ENCODE results near the gene LMNTD2. TPM values are rescaled to one million over a fixed set of nuclear protein-coding genes. Genes with fewer than 3 reads are reported as not detected.
"Not testable (repeated sequence)": the region's sequence is repeated elsewhere in the genome, so short reads cannot be mapped to it uniquely, and the experiment has no call there.

The LMNTD2 gene
- total RNA-seq, 1 experiment from 2014 or later, result 2.0 TPM

DNA sequence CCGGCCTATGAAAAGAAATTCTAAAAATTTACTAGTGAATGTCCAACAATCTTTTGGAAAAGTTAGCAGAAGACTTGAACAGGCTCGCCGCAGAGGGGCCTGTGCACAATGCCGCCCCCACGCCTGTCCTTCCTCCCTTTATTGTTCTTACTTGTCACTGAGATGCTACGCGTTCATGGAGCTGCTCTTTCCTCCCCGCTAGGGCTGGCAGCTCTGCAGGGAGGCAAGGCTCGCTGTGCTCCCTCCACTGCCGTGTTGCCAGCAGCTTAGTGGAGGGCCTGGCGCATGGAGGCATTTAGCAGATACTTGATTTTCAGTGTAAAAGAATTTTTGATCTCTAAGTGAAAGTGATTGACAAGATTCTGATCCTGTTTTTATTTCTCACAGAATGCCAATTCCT is 30.5 kb upstream of the LMNTD2 start:
- peak; percentile 68 for DNase-seq (ENCODE audit: low spot score)
- in situ Hi-C loops (cut with HindIII; ENCODE audit: low sequenced_read_pairs), result no loop called here

DNA sequence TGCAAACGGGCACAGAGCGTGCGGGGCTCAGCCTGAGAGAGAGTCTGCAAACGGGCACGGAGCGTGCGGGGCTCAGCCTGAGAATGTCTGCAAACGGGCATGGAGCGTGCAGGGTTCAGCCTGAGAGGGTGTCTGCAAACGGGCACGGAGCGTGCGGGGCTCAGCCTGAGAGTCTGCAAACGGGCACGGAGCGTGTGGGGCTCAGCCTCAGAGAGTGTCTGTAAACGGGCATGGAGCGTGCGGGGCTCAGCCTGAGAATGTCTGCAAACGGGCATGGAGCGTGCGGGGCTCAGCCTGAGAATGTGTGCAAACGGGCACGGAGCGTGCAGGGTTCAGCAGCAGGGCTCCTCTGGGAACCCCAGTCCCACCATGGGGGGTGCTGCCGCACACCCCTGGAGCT is 29.3 kb upstream of the LMNTD2 start:
- DNase-seq (ENCODE audit: low spot score), result no peak
- in situ Hi-C loops (cut with HindIII; ENCODE audit: low sequenced_read_pairs), result no loop called here

DNA sequence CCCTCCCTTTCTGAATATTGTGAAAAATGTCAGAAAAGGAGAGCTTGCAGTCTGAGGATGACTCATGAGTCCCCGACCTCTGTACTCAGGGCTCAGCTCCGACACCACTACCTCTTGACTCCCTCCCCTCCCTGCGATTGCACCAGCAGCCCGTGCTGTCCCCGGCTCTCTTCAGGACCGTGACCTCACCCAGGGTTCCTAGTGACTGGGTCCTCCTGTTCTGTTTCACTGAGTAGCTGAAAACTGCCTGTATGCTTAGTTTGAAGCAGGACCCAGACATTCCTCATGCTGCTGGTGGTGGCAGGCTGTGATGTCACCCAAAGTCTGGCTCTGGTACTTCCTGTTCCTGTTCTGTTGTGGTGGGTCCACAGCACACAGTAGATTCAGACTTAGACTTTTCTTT is 27.4 kb upstream of the LMNTD2 start:
- DNase-seq (ENCODE audit: low spot score), result no peak
- in situ Hi-C loops (cut with HindIII; ENCODE audit: low sequenced_read_pairs), result no loop called here

- DNase-seq (ENCODE audit: low spot score), result no peak
- in situ Hi-C loops (cut with HindIII; ENCODE audit: low sequenced_read_pairs), result no loop called here
Observed at GRCh38 chr11:587546-587945, 27.0 kb upstream of the LMNTD2 start.

DNA sequence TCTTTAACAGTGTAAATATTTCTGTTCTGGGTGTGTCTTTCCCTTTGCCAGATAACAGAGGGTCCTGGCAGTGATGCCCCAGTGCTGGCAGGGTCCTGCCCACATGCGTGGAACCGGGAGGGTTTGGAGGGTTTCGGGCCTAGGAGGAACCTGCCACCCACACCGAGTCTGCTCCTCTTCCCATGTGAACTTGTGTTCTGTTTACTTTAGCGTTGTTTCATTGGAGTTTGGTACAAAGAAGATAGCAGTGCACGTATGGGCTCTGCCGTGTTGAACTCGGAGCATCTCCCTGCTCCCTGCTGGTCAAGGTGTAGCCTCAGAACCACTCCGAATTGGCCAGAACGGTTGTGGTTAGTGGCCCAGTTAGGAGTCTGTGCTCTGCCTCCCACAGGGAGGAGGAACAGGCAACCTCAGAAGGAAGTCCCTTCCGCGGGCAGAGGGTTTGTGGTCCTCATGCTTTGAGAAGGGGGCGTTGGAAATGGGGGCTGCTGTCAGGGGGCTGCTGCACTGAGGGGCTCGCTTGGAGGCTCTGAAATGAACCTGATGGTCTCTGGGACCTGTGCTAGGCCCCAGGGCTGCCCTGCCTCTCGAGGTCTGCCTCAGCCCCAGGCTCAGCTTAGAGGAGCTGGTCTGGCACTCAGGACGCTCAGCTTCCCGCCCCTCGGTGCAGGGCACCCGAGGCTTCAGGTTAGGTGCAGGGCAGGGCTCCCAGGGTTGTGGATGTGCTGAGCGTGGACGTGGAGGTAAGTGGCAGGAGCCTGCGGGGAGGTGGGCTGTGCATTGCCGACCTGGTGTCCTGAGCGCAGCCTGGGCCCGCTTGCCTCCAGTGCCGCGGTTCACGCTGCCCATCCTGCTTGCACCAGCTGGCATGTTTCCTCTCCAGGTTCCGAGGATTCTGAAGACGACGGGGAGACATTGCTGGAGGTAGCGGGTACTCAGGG is 26.1 kb upstream of the LMNTD2 start:
- no peak for DNase-seq (ENCODE audit: low spot score)
- in situ Hi-C loops (cut with HindIII; ENCODE audit: low sequenced_read_pairs), result no loop called here

GRCh38 chr11:584287-584686 is 23.7 kb upstream of the LMNTD2 start:
- in situ Hi-C loops (cut with HindIII; ENCODE audit: low sequenced_read_pairs), result no loop called here
- DNase-seq (ENCODE audit: low spot score), result no peak

GRCh38 chr11:581752-582151 is 21.2 kb upstream of the LMNTD2 start:
- DNase-seq (ENCODE audit: low spot score), result peak; percentile 63
- in situ Hi-C loops (cut with HindIII; ENCODE audit: low sequenced_read_pairs), result no loop called here

GRCh38 chr11:581342-581741 is 20.8 kb upstream of the LMNTD2 start:
- in situ Hi-C loops (cut with HindIII; ENCODE audit: low sequenced_read_pairs), result no loop called here
- DNase-seq (ENCODE audit: low spot score), result peak; percentile 55

DNA sequence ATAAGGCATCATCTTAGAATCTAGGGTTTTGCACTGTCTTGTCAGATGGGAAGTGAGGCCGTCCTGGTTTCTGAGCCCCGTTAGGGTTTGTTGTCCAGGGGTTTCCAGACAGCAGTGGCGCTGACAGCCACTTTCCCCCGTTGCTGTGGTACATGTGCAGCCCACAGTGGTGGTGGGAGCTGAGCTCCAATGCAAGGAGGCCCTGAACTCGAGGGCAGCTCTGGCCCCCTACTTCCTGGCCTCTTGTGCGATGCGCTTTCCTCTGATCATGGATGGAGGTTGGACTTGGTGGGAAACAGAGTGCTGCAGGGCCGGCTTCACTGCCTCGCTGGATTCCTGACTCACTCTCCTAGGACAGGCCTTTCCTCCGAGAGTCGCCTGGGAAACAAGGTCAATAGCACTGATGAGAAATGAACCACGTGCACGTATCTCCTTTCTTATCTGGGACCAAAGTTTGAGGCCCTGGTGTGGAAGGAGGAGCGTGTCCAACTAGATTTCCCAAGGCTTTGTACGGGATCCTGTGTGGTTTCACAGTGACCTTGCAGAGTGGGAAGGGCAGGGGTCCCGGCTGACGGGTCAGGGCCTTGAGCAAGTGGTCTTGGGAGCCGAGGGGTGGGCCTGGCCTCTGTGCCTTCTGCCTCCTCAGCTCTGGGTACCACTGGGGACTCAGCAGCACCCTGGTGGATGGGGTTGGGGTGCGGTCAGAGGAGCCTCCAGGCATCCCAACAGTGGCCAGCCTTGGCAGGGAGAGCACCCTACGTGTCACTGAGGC is 19.5 kb upstream of the LMNTD2 start:
- DNase-seq (ENCODE audit: low spot score), result no peak
- in situ Hi-C loops (cut with HindIII; ENCODE audit: low sequenced_read_pairs), result no loop called here

DNA sequence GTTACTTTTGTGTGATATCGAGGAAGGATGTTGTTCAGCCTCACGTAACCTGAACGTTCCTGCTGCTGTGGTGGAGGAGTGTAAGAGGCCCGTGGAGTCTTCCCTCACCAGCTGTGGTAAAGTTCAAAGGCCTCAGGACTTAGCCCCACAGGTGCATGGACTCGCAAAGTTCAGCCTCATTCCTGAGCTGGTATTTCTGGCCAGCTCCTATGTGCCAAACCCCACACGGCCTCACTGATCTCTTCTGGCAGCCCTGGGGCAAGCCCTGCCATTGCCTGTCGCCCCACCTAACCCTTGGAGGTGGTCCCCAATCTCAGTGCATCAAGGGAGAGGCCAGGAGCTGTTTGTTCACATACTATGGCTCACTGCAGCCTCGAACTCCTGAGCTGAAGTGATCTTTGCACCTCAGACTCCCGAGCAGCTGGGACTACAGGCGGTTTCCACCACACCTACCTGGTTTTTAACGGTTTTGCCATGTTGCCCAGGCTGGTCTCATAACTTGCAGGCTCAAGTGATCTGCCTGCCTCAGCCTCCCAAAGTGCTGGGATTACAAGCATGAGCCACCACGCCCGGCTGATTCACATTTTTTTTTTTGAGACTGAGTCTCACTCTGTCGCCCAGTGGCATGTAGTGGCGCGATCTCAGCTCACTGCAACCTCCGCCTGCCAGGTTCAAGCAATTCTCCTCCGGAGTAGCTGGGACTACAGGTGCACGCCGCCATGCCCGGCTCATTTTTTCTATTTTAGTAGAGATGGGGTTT is 17.9 kb upstream of the LMNTD2 start:
- in situ Hi-C loops (cut with HindIII; ENCODE audit: low sequenced_read_pairs), result no loop called here
- DNase-seq (ENCODE audit: low spot score), result no peak

DNA sequence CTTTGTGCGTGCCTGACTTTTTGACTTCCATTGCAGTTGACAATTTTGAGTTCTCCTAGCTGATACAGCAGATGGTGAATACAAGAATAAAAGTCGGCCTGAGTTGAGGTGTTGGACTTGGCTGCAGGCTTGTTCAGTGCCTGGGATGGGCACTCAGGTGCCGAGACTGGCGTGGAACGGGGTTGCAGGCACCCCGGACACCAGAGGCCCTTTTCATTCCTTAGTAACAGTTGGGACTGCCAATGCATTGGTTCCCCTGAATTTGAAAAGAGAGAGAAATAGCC is 17.0 kb upstream of the LMNTD2 start:
- DNase-seq (ENCODE audit: low spot score), result no peak
- in situ Hi-C loops (cut with HindIII; ENCODE audit: low sequenced_read_pairs), result no loop called here

DNA sequence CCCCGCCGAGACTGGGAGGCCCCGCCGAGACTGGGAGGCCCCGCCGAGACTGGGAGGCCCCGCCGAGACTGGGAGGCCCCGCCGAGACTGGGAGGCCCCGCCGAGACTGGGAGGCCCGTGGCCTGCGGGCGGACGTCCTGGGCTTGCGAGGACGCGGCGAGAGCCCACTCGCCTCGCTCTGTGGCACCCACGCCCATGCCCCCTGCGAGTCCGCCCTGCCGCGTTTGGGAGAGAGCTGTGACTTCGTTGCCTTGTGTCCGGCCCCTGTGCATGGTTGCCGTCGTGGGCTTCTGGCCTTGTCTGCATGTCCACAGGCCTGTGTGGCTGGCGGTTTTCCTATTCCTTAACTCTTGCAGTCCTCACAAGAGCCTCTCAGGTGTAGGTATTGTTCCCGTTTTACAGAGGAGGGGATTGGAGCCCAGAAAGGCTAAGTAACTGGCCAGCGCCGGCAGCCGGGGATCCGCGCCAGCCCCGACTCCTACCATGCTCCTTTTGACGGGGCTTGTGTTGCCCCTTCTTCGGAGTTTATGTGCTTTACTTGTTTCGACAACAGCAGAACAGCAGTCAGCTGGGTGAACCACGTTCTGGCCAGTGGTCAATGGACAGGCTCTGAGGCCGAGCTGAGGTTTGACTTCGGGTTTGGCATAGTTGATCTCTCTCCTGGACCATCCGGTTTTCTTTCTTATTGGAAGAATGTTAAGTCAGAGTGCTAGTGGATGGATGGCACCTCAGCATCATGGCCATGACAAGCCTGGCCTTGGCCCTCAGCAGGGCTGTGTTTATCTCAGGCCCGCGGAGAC is 16.5 kb upstream of the LMNTD2 start:
- in situ Hi-C loops (cut with HindIII; ENCODE audit: low sequenced_read_pairs), result no loop called here

DNA sequence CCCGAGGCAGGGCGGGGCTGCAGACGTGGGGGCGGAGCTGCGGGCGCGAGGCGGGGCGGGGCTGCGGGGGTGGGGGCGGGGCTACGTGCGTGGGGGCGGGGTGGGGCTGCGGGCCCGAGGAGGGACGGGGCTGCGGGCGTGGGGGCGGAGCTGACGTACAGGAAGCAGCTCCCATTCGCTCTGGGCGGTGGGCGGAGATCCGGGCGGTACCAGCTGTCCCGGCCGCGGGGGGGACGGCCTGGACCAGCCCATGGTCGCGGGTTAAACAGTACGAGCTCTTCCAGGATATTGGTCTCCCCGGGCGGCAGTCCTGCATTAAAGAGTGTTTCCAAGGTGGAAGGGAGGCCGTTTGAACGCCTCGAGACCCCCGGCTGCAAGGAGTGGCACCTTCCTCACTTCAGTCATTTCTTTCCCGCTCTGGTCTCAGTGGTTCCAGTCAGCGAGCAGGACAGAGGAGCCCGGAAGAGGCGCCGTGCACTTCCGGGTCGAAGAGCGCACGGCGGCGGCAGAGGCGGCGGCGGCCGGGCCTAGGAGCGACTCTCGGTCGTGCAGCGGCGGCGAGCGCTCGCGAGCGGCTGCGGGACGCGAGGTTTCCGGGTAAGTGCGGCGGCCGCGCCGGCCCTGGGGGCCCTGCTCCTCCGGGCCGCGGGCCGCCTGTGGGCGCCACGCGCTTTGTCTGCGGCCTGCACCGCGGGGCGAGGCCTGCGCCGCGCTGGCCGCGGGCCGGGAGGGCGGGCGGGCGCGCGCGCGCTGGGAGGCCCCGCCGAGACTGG is 15.6 kb upstream of the LMNTD2 start, which contains the start of gene PHRF1:
PHRF1 (plus strand) TSS at position 475 of the 773 bp plus-strand sequence. CDS start 5,043 bp downstream, outside the sequence.
- DNase-seq (ENCODE audit: low spot score), result peak; percentile 94

More for the DNA sequence above, 16.5 kb upstream of the LMNTD2 start:
- no peak for DNase-seq (ENCODE audit: low spot score)

GRCh38 chr11:575313-575995 is 14.9 kb upstream of the LMNTD2 start:
- in situ Hi-C loops (cut with HindIII; ENCODE audit: low sequenced_read_pairs), result no loop called here
- no peak for DNase-seq (ENCODE audit: low spot score)

More for the DNA sequence above, 15.6 kb upstream of the LMNTD2 start, which contains the start of gene PHRF1:
- in situ Hi-C loops (cut with HindIII; ENCODE audit: low sequenced_read_pairs), result no loop called here

DNA sequence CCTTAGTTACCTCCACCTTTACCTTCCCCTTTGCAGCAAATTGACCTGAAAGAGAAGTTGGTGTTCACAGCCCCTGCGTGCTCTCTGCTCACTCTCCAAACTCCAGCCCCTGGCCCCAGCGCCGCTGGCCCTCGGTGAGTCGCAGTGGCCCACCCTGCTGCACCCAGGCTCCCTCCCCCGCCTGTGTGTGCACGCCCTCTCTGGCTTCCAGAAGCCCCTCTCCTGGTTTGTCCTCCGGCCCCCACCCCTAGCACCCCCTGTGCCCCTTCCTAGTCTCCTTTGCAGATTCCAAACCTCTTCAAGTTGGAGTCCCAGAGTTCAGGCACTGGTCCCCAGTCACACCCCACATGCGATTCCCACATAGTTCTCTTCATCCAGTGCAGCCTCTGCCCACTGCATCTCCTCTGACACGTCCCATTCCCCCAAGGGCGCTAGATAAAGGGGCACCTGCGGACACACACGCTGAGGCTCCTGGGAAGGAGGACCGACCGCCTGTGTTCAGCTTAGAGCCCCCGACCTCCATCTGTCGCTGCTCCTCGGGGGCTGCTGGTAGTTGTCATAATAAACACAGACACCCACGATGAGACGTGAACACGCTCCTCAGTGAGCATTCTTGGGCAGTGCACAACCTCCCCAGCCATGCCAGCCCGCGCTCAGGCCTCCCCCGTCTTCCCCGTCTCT is 14.2 kb upstream of the LMNTD2 start:
- DNase-seq (ENCODE audit: low spot score), result peak; percentile 51
- in situ Hi-C loops (cut with HindIII; ENCODE audit: low sequenced_read_pairs), result no loop called here

DNA sequence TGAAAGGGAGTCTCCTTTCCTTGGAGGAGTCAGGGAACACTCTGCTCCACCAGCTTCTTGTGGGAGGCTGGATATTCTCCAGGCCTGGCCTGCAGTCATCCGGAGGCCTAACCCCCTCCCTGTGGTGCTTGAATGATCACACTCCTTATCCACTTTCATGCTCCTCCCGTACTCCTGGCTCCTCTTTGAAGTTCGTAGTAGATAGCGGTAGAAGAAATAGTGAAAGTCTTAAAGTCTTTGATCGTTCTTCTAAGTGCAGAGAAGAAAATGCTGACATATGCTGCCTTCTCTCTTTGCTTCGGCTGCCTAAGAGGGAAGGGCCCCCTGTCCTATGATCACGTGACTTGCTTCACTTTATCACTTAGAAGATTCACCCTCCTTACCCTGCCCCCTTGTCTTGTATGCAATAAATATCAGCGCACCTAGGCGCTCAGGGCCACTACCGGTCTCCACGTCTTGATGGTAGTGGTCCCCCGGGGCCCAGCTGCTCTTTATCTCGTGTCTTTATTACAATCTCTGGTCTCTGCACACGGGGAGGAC is 13.6 kb upstream of the LMNTD2 start:
- in situ Hi-C loops (cut with HindIII; ENCODE audit: low sequenced_read_pairs), result not testable (repeated sequence)
- DNase-seq (ENCODE audit: low spot score), result peak; percentile 18

Measured in G401 (cell line).